ENCODE data around the gene GRAP2.

GRCh38 chr22:39931251-39931650, 30.4 kb downstream of the GRAP2 start:
- TF ChIP-seq CTCF (IDR thresholded peaks at IDR 0.05; ENCODE audit: control extremely low read depth in 1 of 3, insufficient read depth in 1 of 3, low read depth in 1 of 3, low read length in 3 of 3) (no peak), SIN3A (conservative IDR thresholded peaks at IDR 0.05 in 1 of 2, IDR thresholded peaks at IDR 0.05 in 1 of 2; ENCODE audit: low read depth in 1 of 2, low read length in 2 of 2) (no peak), EZH2 (IDR thresholded peaks at IDR 0.05; ENCODE audit: low read depth, low read length, severe bottlenecking) (no peak), RAD21 (IDR thresholded peaks at IDR 0.05 in 1 of 2, conservative IDR thresholded peaks at IDR 0.05 in 1 of 2; ENCODE audit: low read depth in 2 of 2, low read length in 2 of 2) (no peak), POLR2AphosphoS5 (IDR thresholded peaks at IDR 0.05; ENCODE audit: low read depth, low read length) (no peak)

Data from H1 (cell line).